Activated T-helper 17 cell treated with anti-CD3 and anti-CD28 coated beads, Interleukin-2, amount 50 U/mL, for 72 hours (primary cell): ENCODE measurements around the gene CD2AP. TPM values are rescaled to one million over a fixed set of nuclear protein-coding genes. Genes with fewer than 3 reads are reported as not detected.
"Not testable (repeated sequence)": the region's sequence is repeated elsewhere in the genome, so short reads cannot be mapped to it uniquely, and the experiment has no call there.

Source experiments
- ATAC-seq: fragments of 150-1000 bp; cut with Tn5 transposase; replicated peaks from 2 replicates; pipeline ENCODE4 v1.10.0; 2021; ENCODE audit warnings: mild to moderate bottlenecking, moderate library complexity
- H3K27ac Mint-ChIP-seq: one replicate; pipeline ENCODE4 v1.8.0; 2022; ENCODE audit warnings: mixed read lengths
- H3K27me3 Mint-ChIP-seq: one replicate; pipeline ENCODE4 v1.8.0; 2022; ENCODE audit warnings: mixed read lengths
- H3K36me3 Mint-ChIP-seq: one replicate; pipeline ENCODE4 v1.8.0; 2022; ENCODE audit warnings: low read depth, mild to moderate bottlenecking, mixed read lengths
- H3K4me1 Mint-ChIP-seq: one replicate; pipeline ENCODE4 v1.8.0; 2022; ENCODE audit warnings: mixed read lengths
- H3K4me3 Mint-ChIP-seq: one replicate; pipeline ENCODE4 v1.8.0; 2022; ENCODE audit warnings: mild to moderate bottlenecking, mixed read lengths
- H3K9me3 Mint-ChIP-seq: one replicate; pipeline ENCODE4 v1.8.0; 2022; ENCODE audit warnings: mixed read lengths
- total RNA-seq, 2 donors: library from RNA; stranded (reverse); gene quantifications; one replicate each; pipeline ENCODE4 v1.2.3, GENCODE V29; 2022

The CD2AP gene
- total RNA-seq, 2 donors from 2014 or later: 23.2 to 28.8 TPM

DNA sequence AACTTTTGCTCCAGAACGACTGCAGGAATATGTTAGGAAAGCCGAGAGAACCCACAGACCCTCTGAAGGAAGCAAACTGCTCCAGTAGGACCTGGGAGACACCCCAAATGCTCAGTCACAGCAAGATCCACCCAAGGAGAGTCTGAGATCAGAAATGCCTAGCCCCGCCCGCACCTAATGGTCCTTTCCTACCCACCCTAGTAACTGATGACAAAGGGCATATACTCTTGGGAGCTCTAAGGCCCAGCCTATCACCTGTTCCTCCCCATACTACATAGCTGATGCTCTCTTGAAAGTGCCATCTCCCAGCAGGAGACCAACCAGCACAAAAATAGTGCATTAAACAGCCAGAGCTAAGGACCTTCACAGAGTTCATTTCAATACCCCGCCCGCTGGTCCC lies 67.6 kb downstream of the CD2AP start:
- no peak for ATAC-seq
- peaks cover 5% of the 10 kb centered on the region for H3K4me1 Mint-ChIP-seq
- no peaks in the 10 kb centered on the region for H3K9me3 Mint-ChIP-seq
- no peak overlapping the region for H3K27ac Mint-ChIP-seq
- H3K36me3 Mint-ChIP-seq: peaks cover 36% of the 10 kb centered on the region
- no peaks in the 10 kb centered on the region for H3K27me3 Mint-ChIP-seq
- H3K4me3 Mint-ChIP-seq: no peak overlapping the region

GRCh38 chr6:47551670-47552069 lies 74.1 kb downstream of the CD2AP start:
- ATAC-seq: no peak
- H3K27me3 Mint-ChIP-seq: no peaks in the 10 kb centered on the region
- H3K9me3 Mint-ChIP-seq: no peaks in the 10 kb centered on the region
- H3K36me3 Mint-ChIP-seq: peaks cover 25% of the 10 kb centered on the region
- peaks cover 8% of the 10 kb centered on the region for H3K4me1 Mint-ChIP-seq
- no peak overlapping the region for H3K4me3 Mint-ChIP-seq
- no peak overlapping the region for H3K27ac Mint-ChIP-seq

DNA sequence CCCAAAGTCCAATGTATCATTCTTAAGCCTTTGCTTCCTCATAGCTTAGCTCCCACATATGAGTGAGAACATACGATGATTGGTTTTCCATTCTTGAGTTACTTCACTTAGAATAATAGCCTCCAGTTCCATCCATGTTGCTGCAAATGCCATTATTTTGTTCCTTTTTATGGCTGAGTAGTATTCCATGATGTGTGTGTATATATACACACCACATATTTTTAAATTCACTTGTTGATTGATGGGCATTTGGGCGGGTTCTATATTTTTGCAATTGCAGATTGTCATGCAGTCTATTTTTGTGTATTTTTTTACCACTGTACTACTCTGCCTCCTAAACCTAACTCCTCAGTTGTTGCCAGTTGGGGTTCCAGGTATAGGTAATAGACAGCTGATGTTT lies 74.7 kb downstream of the CD2AP start:
- H3K9me3 Mint-ChIP-seq: no peaks in the 10 kb centered on the region

DNA sequence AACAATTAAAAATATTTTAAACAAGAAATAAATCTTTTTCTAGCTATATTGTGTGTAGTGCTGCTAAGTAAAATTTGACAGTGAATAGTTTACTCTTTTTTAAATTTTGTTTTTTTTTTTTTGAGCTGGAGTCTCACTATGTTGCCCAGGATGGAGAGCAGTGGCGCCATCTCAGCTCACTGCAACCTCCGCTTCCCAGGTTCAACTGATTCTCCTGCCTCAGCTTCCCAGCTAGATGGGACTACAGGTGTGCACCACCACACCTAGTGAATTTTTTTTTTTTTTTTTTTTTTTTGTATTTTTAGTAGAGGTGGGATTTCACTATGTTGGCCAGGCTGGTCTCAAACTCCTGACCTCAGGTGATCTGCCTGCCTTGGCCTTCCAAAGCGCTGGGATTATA lies 75.7 kb downstream of the CD2AP start:
- Mint-ChIP-seq H3K4me1 (peaks cover 12% of the 10 kb centered on the region), H3K36me3 (peaks cover 34% of the 10 kb centered on the region)
- not testable (repeated sequence) for ATAC-seq, H3K27me3 Mint-ChIP-seq, H3K4me3 Mint-ChIP-seq, H3K27ac Mint-ChIP-seq, H3K9me3 Mint-ChIP-seq

More for the DNA sequence above, 74.7 kb downstream of the CD2AP start:
- no peak for ATAC-seq
- Mint-ChIP-seq H3K4me3 (no peak overlapping the region), H3K36me3 (peaks cover 25% of the 10 kb centered on the region), H3K27ac (no peak overlapping the region), H3K27me3 (no peaks in the 10 kb centered on the region), H3K4me1 (peaks cover 8% of the 10 kb centered on the region)

DNA sequence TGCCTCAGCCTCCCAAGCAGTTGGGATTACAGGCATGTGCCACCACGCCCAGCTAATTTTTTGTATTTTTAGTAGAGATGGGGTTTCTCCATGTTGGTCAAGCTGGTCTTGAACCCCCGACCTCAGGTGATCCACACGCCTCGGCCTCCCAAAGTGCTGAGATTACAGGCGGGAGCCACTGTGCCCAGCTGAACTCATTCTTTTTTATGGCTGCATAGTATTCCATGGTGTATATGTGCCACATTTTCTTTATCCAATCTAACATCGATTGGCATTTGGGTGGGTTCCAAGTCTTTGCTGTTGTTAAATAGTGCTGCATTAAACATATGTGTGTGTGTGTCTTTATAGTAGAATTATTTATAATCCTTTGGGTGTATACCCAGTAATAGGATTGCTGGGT lies 78.9 kb downstream of the CD2AP start:
- not testable (repeated sequence) for H3K9me3 Mint-ChIP-seq, H3K4me3 Mint-ChIP-seq, H3K27me3 Mint-ChIP-seq, ATAC-seq, H3K27ac Mint-ChIP-seq, H3K4me1 Mint-ChIP-seq
- peaks cover 62% of the 10 kb centered on the region for H3K36me3 Mint-ChIP-seq

DNA sequence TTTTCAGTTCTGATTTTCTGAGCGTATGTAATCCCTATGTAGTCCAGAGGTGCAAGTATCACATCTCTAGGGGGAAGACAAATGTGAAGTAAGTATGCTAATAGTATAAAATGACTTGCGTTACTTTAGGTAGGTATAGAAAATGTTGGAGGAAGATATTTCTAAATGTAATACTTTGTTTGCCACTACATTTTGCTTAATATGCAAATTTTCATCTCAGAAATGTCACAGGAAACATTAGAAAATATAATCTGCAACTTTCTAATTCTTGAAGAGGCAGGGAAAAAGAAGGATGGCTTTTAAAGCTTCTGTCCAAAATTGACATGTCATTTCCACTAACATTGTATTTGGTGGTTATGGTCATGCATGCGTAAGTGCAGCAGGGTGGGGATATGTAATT lies 85.6 kb downstream of the CD2AP start:
- Mint-ChIP-seq H3K4me1 (peaks cover 12% of the 10 kb centered on the region), H3K4me3 (no peak overlapping the region), H3K9me3 (no peaks in the 10 kb centered on the region), H3K36me3 (peaks cover 45% of the 10 kb centered on the region), H3K27me3 (no peaks in the 10 kb centered on the region), H3K27ac (no peak overlapping the region)
- ATAC-seq: no peak

GRCh38 chr6:47566602-47567001 lies 89.0 kb downstream of the CD2AP start:
- ATAC-seq, H3K27ac Mint-ChIP-seq, H3K27me3 Mint-ChIP-seq: not testable (repeated sequence)

DNA sequence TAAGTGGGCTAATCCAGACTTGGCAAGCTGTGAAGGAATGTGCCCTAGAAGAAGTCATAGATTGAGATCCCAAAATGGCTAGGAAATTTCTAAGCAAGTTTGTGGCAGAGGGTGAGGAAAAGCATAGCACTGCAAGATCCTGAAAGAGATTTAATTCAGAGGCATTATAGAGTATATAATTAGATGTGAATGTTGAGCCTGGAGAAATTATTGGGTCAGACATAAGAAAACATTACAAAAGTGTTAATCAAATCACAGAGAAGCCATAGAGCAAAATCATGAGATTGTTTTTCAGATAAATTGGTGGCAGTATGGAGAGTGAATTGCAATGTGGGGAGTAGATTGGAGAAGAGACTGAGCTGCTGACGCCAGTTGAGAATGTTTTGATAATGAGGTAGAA lies 90.0 kb downstream of the CD2AP start:
- Mint-ChIP-seq H3K4me3 (no peak overlapping the region), H3K9me3 (no peaks in the 10 kb centered on the region), H3K4me1 (peaks cover 8% of the 10 kb centered on the region), H3K27ac (no peak overlapping the region), H3K27me3 (no peaks in the 10 kb centered on the region), H3K36me3 (peaks cover 14% of the 10 kb centered on the region)
- no peak for ATAC-seq

More at GRCh38 chr6:47566602-47567001, 89.0 kb downstream of the CD2AP start:
- not testable (repeated sequence) for H3K4me3 Mint-ChIP-seq, H3K4me1 Mint-ChIP-seq, H3K9me3 Mint-ChIP-seq
- peaks cover 16% of the 10 kb centered on the region for H3K36me3 Mint-ChIP-seq

DNA sequence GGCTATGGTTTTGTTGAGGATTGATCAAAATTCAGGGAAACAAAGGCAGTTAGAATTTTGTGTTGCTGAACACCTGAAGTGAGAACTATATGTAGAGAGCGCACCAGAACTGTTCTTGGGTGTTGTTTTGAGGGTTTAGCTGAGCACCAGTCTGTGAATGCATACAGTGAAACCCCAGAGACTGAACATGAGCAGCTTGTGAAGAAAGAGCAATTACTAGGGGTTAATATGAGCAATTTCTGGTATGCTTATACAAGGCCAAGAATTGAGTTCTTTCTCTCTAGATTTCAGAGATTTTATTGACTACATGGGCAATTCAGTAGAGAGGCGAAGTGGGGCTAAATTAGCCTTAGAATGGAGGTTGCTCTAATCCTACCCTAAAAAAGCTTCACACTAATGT lies 93.9 kb downstream of the CD2AP start:
- no peak overlapping the region for H3K27ac Mint-ChIP-seq
- ATAC-seq: no peak
- no peaks in the 10 kb centered on the region for H3K27me3 Mint-ChIP-seq
- H3K36me3 Mint-ChIP-seq: peaks cover 7% of the 10 kb centered on the region
- no peaks in the 10 kb centered on the region for H3K4me1 Mint-ChIP-seq
- H3K4me3 Mint-ChIP-seq: no peak overlapping the region
- no peaks in the 10 kb centered on the region for H3K9me3 Mint-ChIP-seq

DNA sequence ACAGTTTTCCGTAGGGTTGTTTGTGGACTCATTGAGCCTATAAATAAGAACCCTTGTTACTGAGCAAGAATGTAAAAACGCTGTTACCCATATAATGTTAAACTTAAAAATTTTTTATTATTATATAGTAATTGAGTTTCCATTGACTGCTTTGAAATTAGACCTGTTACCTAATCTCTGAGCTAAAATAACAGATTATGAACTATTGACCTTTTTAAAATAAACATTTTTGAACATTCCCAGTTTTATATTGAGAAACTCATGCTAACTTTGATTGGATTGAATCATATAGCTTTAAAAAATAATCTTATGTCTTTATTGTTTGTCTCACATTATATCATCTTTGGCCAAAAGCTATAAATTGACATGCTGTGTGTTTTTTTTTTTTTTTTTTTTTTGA lies 95.5 kb downstream of the CD2AP start:
- no peak overlapping the region for H3K4me3 Mint-ChIP-seq
- no peaks in the 10 kb centered on the region for H3K9me3 Mint-ChIP-seq
- H3K36me3 Mint-ChIP-seq: peaks cover 19% of the 10 kb centered on the region
- no peaks in the 10 kb centered on the region for H3K27me3 Mint-ChIP-seq
- no peaks in the 10 kb centered on the region for H3K4me1 Mint-ChIP-seq
- no peak for ATAC-seq
- H3K27ac Mint-ChIP-seq: no peak overlapping the region

DNA sequence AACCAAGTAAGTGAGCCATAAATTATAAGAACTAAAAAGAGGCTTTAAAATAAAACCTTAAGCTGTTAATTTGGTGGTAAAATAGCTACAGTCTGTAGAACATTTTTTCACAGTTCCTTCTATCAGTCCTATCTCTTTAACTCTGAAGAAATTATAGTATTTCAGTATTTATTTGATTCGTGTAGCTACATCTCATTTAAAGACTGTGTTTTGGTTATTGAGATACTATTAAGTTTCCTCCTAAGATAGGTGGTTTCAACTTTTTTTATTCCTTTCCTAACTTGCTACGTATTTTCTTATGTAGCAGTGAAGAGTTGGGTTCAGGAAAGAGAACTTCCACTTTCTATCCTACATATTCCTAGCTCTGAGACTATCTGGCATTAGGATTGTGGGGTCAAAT lies 97.2 kb downstream of the CD2AP start:
- Mint-ChIP-seq H3K27me3 (no peaks in the 10 kb centered on the region), H3K36me3 (peaks cover 35% of the 10 kb centered on the region), H3K4me1 (no peaks in the 10 kb centered on the region), H3K4me3 (no peak overlapping the region), H3K9me3 (no peaks in the 10 kb centered on the region), H3K27ac (no peak overlapping the region)
- ATAC-seq: no peak

- H3K4me1 Mint-ChIP-seq: no peaks in the 10 kb centered on the region
- H3K36me3 Mint-ChIP-seq: peaks cover 71% of the 10 kb centered on the region
- no peak overlapping the region for H3K27ac Mint-ChIP-seq
- no peak overlapping the region for H3K4me3 Mint-ChIP-seq
- no peaks in the 10 kb centered on the region for H3K27me3 Mint-ChIP-seq
- no peak for ATAC-seq
- H3K9me3 Mint-ChIP-seq: no peaks in the 10 kb centered on the region
Observed at GRCh38 chr6:47579040-47579439, 101.5 kb downstream of the CD2AP start.

DNA sequence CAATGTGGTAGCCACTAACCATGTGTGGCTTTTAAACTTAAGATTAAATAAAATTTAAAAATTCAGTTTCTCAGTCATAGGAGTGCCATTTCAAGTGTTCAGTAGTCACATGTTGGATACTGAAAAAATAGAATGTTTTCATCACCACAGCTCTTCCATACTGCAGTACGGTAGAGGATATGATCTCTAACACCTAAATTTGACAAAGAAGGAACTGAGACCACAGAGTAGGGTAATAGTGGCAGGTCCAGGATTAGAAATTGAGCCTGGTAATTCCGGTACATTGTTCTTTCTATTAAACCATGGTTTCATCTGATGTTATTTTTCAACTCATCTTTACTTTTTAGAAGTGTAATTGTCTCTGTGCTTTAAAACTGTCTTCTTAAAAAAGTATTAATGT lies 104.0 kb downstream of the CD2AP start:
- Mint-ChIP-seq H3K27me3 (no peaks in the 10 kb centered on the region), H3K36me3 (peaks cover 89% of the 10 kb centered on the region), H3K4me1 (no peaks in the 10 kb centered on the region), H3K4me3 (no peak overlapping the region), H3K9me3 (no peaks in the 10 kb centered on the region), H3K27ac (no peak overlapping the region)
- no peak for ATAC-seq

DNA sequence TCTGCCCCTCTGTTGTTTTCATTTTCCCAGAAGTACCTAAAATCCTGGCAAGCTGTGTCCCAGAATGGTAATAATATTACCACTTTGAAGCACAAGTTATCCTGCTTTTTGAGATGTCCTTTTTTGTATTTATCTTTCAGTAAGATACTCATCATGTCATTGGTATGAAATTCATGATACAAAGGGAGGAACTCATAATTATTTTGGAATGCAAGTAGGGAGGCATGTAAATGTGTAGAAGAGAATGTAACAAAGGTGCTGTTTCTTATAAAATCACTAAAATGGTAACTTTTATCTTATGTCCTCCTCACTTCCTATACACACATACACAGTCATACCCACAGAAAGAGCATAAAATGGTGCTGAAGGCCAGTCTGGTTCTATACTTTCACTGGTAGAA lies 109.9 kb downstream of the CD2AP start:
- no peak for ATAC-seq
- H3K27me3 Mint-ChIP-seq: no peaks in the 10 kb centered on the region
- no peaks in the 10 kb centered on the region for H3K9me3 Mint-ChIP-seq
- no peak overlapping the region for H3K4me3 Mint-ChIP-seq
- peaks cover 4% of the 10 kb centered on the region for H3K4me1 Mint-ChIP-seq
- no peak overlapping the region for H3K27ac Mint-ChIP-seq
- peaks cover 89% of the 10 kb centered on the region for H3K36me3 Mint-ChIP-seq

- Mint-ChIP-seq H3K27ac (no peak overlapping the region), H3K4me1 (peaks cover 4% of the 10 kb centered on the region), H3K4me3 (no peak overlapping the region), H3K36me3 (peaks cover 84% of the 10 kb centered on the region), H3K27me3 (no peaks in the 10 kb centered on the region), H3K9me3 (no peaks in the 10 kb centered on the region)
- ATAC-seq: no peak
Observed at GRCh38 chr6:47592131-47592840, 114.7 kb downstream of the CD2AP start.

DNA sequence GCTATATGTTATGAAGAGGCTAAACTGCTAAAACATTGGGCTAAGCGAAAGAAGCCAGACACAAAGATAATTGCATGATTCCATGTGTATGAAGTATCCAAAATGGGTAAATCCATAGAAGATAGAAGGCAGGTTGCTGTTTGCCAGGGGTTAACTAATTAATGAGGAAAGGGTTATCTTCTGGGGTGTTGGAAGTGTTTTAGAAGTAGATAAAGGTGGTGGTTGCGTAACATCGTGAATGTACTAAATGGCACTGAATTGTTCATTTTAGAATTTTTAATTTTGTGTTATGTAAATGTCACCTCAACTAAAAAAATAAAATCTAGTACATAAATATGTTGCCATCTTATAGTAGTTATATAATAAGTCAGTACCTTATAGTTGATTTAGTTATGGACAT lies 116.4 kb downstream of the CD2AP start:
- Mint-ChIP-seq H3K4me1 (peaks cover 4% of the 10 kb centered on the region), H3K9me3 (no peaks in the 10 kb centered on the region), H3K27me3 (no peaks in the 10 kb centered on the region), H3K36me3 (peaks cover 82% of the 10 kb centered on the region), H3K4me3 (no peak overlapping the region), H3K27ac (no peak overlapping the region)
- no peak for ATAC-seq
